ENCODE data around the gene GPR15.

DNA sequence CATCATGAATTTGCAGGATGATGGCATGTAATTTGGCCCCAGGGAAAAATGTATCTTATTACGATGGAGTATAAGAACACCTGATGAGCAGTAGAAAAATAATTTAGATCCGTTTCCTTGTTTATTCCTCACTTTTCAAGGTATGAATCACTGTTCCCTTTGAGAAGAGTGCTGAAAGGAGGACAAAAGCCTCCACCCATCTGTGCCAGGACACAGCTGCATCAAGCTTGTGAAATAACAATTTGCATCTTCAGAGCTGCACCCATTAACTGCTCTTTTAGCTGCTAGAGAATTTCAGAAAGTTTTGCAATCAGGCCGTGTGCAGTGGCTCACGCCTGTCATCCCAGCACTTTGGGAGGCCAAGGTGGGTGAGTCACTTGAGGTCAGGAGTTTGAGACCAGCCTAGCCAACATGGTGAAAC is 18.7 kb upstream of the GPR15 start:
- TF ChIP-seq, protein P1, sequence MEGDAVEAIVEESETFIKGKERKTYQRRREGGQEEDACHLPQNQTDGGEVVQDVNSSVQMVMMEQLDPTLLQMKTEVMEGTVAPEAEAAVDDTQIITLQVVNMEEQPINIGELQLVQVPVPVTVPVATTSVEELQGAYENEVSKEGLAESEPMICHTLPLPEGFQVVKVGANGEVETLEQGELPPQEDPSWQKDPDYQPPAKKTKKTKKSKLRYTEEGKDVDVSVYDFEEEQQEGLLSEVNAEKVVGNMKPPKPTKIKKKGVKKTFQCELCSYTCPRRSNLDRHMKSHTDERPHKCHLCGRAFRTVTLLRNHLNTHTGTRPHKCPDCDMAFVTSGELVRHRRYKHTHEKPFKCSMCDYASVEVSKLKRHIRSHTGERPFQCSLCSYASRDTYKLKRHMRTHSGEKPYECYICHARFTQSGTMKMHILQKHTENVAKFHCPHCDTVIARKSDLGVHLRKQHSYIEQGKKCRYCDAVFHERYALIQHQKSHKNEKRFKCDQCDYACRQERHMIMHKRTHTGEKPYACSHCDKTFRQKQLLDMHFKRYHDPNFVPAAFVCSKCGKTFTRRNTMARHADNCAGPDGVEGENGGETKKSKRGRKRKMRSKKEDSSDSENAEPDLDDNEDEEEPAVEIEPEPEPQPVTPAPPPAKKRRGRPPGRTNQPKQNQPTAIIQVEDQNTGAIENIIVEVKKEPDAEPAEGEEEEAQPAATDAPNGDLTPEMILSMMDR (IDR thresholded peaks at IDR 0.05 in 8 of 11, conservative IDR thresholded peaks at IDR 0.05 in 3 of 11) = no peak
- TF ChIP-seq POLR2A (IDR thresholded peaks at IDR 0.05) (no peak), POLR2AphosphoS5 (IDR thresholded peaks at IDR 0.05) (no peak)

All from spleen (tissue), 7 donors.